NCI-H128 (cell line): ENCODE results near the gene CNTNAP5.

Experiments used
- DNase-seq: peaks from one replicate; lab custom pipeline; 2025; ENCODE audit not compliant: unreplicated experiment; lab: John Stamatoyannopoulos, UW

The CNTNAP5 gene

GRCh38 chr2:124602759-124603158 lies 577.7 kb downstream of the CNTNAP5 start:
- DNase-seq: no peak

GRCh38 chr2:124604940-124605339 lies 579.9 kb downstream of the CNTNAP5 start:
- no peak for DNase-seq

- DNase-seq: no peak
These were observed 582.6 kb downstream of the CNTNAP5 start for GRCh38 chr2:124607679-124608078.

- DNase-seq: no peak
These were observed 584.6 kb downstream of the CNTNAP5 start for GRCh38 chr2:124609667-124610066.

- no peak for DNase-seq
These were observed 585.1 kb downstream of the CNTNAP5 start for GRCh38 chr2:124610141-124610540.

GRCh38 chr2:124610866-124611265 lies 585.8 kb downstream of the CNTNAP5 start:
- no peak for DNase-seq

GRCh38 chr2:124623560-124623959 lies 598.5 kb downstream of the CNTNAP5 start:
- DNase-seq: no peak

DNA sequence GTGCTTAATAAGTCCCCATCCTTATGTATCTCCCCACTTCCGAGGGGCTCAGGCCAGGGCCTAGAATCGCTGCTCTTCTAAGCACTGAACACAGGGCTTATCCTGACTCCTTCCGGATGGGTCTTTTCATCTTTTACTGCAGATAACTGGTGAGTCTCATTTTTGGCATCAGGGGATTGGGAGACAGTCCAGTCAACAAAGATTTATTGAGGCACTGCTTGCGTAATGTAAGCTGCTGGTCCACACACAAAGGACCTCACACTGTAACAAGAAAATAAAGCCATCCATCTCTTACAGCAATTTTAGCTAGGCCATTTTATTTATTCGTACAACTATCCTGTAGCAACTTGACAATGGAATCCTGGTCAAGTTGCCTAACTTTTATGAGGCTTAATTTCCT lies 600.5 kb downstream of the CNTNAP5 start:
- no peak for DNase-seq

DNA sequence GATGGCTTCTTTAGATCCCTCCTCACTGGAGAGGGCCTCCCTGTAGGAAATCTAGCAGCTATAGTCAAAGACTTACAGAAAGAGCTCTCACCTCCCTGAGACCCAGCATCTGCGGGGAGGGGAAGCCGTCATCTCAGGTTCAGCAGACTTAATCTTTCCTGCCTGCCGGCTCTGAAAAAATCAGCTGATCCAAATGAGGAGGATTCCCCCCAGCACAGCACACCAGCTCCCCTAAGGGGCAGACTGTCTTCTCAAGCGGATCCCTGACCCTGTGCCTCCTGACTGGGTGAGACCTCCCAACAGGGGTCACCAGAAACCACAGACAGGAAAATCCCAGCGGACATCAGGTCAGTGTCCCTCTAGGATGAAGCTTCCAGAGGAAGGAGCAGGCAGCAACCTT lies 601.9 kb downstream of the CNTNAP5 start:
- DNase-seq: no peak

- no peak for DNase-seq
These were observed 608.7 kb downstream of the CNTNAP5 start for GRCh38 chr2:124633812-124634211.

- no peak for DNase-seq
These were observed 614.4 kb downstream of the CNTNAP5 start for GRCh38 chr2:124639524-124639923.

DNA sequence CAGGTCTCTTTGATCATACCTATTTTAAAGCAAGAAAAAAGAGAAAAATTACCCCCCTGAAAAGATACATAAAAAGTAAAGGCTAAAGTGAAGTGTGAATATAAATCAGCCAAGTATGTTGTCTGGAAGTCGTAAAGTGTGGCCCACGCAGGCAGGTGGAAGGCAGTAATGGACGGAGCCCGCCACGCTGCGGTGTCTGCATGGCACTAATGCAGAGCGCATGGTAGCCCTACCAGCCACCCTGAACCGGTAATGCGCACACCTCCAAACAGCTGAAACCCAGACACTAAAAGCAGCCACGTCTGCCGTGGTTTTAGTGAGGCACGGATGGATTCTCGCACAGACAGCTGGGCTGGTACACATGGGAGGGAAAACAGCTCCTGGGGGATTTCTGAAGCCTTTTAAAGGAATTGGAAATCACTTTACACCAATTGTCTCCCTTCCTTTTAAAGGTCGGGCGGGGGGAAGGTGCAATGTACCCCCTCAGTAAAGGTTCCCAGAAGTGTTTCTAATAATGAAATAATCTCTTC lies 615.2 kb downstream of the CNTNAP5 start:
- no peak for DNase-seq

- DNase-seq: no peak
These were observed 621.2 kb downstream of the CNTNAP5 start for GRCh38 chr2:124646166-124646815.

DNA sequence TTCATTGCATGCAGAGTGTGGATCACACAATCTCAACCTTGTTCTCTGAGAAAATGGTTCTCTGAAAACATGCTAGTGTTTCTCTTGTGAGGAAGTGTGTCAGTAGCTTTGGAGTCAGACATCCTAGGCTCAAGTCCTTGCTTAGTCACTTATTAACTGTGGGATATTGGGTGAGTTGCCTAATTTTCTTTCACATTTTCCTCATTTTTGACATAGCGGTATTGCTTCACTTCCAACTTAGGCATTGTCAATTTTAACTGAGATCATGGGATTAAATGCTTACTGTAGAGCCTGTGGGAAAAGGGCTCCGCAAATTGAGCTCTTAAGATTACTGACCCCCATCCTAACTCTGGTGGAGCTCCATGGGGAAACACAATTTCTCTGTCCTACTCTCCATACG lies 622.2 kb downstream of the CNTNAP5 start:
- DNase-seq: no peak

GRCh38 chr2:124647663-124648062 lies 622.6 kb downstream of the CNTNAP5 start:
- DNase-seq: no peak

DNA sequence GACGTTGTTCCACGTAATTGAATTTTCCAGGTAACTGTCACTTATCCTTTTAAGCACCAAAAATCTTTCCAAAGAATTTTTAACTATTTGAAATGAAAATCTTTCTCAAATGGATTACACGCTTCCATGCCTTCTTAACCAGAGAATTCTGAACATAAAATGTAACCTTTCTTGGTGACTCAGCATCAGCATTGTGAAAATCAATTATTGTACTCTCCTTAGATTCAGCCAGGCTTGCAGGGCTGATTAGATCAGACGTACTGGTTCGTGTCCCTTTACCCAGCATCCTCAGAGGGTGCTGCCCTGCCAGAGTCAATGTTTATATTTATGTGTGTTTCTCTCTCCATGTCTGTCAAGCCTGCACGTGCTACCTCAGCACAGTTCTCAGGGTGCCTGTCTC lies 623.9 kb downstream of the CNTNAP5 start:
- DNase-seq: no peak

DNA sequence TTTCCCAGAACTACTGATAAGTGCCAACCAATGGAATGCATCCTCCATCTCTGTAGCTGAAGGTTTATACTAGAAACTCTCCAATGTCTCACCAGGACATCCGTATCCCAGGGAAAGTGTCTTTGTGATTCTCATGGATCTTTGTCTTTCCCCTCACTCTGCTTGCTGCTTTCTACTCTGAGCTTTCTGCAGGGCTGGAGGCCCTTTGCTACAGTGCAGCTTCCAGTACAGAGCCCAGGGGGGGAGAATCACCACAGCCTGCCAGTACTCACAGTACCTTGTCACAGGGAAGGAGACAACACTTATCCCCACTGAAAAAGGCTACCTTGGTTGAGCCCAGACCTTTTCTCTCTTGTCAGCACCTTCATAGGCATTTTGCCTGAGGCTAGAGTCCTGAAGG lies 627.0 kb downstream of the CNTNAP5 start:
- no peak for DNase-seq

GRCh38 chr2:124658373-124658772 lies 633.3 kb downstream of the CNTNAP5 start:
- no peak for DNase-seq

- DNase-seq: no peak
These were observed 636.5 kb downstream of the CNTNAP5 start for GRCh38 chr2:124661558-124661957.

DNA sequence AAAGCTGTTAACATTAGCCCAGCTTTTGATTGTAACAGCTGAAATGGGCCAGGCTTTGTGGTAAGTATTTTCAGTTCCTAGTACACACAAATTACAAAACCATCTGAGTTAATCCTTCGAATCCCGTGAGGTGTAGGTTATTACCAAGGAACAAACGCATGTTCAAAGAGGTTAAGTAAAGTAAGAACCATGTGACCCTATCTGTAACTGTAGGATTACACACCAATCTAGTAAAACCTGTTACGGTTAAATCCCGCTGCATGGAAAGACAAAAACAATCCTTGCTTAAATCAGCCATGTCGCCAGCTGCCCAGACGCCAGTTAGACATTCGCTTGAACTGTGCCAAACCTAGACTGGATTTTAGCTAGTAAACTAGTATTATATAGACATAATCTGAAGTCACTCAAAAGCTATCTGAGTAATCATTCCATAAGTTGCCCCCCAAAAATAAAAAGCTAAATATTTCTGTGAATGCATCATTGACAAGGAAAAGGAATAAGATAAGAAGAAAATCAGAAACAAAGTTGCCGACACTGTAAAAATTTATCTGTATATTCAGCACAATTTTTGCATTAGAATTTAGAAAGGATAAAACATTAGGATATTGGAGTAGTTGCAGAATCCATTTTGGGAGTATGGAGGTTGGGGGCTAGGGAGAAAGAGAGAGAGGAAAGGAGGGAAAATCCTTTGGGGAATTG lies 638.0 kb downstream of the CNTNAP5 start:
- no peak for DNase-seq

GRCh38 chr2:124663645-124663997 lies 638.5 kb downstream of the CNTNAP5 start:
- no peak for DNase-seq

DNA sequence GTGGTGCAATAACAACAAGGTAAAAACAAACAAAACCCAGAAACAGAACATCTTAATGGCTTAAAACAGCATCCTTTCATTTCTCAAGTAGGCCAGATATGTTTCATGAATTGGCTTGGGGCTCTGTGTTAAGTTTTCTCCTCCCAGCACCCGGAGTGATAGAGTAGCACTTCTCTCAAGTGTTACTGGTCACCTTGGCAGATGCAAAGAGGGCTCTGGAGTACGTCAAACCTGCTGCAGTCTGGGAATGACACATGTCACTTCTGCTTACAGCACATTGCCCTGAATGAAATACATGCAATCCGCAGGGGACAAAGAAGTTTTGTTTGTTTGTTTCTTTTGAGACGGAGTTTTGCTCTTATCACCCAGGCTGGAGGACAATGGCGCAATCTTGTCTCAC lies 639.3 kb downstream of the CNTNAP5 start:
- DNase-seq: no peak

GRCh38 chr2:124666976-124667375 lies 641.9 kb downstream of the CNTNAP5 start:
- no peak for DNase-seq
